GM21360 (cell line): Measurements from ENCODE around the gene RFTN1.

ENCODE experiments used
- ATAC-seq: cut with Tn5 transposase; IDR thresholded peaks from one replicate; pipeline ENCODE4 v1.9.1; 2021; ENCODE audit warnings: mild to moderate bottlenecking, moderate library complexity; ENCODE audit not compliant: unreplicated experiment

The RFTN1 gene

DNA sequence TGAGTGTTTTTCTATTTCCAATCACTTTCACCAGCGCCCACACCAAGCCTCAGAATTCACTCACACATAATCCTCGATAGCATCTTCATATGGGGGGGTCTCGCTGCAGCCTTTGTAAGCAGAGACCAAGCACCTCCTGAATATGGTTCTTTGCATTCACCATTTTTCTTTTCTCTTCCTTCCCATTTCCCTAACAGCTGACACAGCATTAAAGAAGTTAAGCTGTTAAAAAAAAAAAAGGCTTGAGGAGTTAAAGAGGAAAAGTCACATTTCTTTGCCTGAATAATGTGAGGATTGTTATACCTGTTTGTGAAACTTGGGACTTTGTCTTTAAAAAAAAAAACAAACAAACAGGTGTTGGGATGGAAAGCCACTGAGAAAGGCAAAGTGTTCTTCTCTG is 41.6 kb downstream of the RFTN1 start:
- ATAC-seq = no peak

DNA sequence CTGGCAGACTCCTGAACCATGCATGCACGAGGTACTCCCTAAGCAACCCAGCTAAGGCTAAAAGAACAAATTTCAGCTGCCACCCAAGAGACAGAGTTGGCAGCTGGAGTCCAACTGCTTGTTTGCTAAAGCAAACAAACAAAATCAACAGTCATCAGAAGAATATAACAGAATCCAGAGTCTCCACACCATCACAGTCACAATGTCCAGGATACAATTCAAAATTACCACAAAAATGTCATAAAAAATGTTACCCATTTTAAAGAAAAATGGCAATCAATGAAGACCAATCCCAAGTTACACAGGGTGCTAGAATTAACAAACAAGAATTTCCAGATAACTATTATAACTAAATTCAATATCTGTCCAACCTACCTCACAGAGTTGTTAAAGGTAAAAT is 42.9 kb downstream of the RFTN1 start:
- ATAC-seq = no peak

DNA sequence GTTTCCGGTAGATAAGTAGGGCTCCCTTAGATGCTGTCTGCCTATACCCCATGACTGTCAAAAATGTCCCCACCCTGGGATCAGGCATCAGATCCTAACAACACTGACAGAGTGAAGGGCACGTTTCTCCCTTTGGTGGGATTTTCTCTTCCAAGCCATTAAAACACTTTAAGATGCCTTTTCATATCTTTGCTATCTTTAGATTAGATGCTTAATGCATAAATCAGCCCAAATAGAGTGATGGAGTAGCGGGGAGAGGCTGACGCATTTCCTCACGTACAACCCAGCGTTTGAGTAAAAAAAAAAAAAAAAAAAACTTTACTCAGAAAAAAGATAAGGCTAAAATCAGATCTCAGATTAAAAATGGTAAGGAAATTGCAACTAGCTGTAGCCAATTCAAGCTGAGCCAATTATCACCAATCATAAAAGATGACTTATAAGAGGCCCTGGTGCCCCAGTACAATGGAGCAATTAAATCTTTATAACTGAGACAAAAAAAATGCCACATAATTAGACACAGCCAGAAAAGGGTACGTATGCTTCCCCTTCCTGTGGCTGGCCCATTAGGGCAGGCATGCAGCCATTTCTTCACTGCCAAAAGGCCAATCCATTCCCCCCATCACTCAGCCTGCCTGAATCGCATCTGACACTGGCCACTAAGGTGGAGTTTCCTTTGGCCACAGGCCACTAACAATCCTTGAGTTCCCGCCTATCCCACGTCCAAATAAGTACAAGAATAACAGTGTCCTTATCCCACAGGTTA is 45.0 kb downstream of the RFTN1 start:
- ATAC-seq = no peak

DNA sequence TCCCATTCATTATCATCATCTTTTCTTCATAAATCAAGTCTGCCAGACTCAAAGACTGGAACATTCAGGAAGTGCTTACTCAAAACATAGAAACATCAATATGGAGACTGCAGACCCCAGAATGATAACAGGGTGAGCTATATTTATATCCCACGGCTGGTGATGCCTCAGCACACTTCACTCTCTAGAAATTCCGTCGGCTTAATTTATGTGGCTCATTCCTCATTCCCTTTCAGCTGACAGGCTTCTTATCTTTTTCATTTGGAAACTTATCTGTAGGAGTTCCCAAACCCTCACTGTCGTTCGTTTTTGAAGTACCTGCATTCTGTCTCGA is 45.5 kb downstream of the RFTN1 start:
- ATAC-seq = no peak

DNA sequence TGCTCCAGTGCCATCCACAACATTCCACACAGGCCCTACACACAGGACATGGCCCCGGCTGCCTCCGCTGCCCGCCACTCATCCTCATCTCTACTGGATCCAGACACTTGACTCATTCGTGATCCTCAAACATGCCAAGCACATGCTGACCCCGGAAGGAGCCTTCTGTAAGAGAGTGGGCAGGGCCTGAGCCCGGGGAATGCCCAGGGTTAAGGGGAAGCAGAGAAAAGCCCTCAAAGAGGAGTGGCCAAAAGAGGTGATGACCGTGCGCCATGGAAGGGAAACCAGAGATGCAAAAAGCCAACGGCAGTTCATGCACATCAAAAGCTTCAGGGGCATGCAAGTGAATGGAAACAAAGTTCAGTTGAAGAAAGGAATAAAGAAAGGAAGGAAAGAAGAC is 46.1 kb downstream of the RFTN1 start:
- no peak for ATAC-seq

DNA sequence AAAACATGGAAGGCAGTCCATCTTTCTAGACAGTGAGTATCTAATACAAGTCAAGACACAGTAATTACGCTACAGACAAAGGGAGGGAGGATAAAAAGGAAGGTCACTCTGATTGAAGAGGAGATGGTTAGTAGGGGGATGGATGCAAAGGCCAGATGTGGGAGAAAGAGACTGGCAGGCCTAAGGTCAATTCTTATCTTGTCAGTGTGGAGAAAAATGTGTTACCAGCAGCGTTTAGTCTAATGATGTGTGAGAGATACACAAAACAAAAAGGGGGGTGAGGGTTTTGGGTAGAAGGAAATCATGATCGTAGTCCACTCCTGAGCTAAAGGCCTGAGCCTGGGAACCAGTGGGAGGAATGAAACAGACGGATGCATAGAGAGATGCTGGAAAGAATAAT is 46.7 kb downstream of the RFTN1 start:
- ATAC-seq = no peak

DNA sequence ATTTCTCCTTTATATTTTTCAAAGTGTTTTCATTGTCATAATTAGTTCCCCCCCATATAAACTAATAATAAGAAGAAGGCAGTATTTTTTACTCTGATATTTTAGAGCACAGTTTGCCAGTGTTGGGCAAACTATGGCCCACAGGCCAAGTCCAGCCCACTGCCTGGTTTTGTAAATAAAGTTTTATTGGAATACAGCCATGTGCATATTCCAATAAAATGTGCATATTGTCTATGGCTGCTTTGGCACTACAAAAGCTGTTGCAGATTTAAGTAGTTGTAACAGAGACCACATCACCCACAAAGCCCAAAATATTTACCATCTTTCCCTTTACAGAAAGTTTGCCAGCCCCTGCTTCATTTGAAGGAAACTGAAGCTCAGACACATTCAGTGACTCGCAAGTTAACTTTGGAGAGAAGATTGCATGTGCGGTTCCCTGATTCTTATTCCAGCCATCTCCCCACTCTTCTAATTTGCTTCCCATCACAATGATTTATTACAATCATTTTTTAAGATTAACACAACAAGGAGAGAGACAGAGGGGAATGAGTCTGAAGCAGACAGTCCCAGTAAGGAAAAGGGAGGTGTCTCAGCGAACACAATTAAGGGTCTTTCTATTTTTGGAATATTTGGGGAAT is 48.9 kb downstream of the RFTN1 start:
- no peak for ATAC-seq

DNA sequence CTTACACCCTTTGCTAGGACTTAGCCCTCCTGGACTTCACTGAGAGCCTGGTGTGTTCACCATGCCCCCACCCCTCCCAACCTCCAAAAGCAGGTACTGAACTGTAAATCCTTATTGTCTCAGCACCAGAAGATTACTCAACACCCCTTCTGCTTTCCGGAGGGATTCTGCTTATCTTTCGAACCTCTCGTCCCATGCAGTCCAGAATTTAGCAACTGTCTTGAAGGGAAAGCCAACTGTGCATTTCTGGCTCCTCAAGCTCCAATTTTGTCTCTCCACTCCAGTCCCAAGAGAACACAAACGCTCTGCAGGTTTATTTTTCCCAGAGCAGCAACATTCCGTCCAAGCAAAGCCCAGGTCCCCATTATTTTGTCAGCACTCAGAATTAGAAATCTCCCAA is 49.6 kb downstream of the RFTN1 start:
- no peak for ATAC-seq

DNA sequence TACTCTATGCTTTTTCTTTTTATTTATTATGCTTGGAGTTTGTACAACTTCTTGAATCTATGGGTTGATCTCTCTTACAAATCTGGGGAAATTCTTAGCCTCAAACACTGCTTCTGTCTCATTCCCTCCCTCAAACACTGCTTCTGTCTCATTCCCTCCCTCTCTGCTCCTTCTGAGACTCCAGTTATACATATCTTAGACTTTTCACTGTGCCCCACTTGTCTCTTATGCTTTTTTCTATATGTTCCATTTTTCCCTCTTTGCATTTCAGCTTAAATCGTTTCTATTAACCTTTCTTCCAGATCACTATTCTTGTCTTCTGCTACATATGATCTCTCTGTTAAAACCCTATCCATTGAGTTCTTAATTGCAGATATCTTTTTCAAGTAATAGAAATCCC is 50.4 kb downstream of the RFTN1 start:
- no peak for ATAC-seq

DNA sequence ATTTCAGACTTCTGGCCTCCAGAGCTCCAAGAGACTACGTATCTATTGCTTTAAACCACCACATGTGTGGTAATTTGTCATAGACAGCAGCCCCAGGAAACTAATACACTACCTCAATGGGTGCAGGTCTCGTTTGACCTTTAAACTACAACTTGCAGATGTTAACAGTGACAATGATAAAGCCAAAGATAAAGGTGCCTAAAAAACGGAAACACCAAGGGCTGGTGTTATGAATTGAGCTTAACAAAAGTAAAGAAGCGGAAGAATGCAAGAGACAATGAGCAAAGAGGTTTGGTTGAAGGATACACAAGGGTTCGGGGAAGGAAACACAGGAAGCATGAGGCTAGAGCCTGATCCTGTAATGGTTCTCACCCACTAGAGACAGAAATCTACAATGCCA is 50.8 kb downstream of the RFTN1 start:
- no peak for ATAC-seq

DNA sequence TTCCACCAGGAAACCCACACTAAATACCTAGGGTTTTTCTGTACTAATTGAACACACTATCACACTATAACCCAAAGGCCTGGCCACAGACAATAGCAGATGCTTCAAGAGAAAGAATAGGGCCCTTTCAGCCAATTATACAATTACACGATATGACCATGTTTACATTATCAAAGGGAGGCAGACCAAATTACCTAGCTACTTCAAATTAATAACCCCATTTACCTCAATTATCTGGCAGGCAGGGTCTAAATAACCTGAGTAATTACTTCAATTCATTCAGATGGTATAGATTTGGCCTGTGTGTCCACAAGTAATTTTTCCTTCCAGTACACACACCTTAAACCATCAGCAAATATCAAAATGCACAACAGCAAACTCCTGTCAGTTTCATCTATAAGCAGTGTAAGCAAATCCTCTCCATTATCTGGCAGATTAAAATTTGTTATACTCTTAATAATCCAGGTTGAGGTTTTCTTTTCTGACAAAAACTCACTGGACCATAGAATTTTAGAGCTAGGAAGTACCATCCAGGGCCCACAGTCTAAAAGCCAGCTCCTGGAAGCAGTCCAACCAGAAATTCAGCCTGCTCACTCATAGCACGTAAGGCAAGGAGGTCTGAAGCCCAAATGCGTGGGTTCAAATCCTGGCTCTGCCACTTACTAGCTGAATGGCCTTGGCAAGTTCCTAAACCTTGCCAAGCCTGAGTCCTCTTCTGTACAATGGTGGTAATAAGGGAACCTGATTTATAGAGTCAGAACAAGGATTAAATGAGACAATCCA is 51.8 kb downstream of the RFTN1 start:
- ATAC-seq = no peak

DNA sequence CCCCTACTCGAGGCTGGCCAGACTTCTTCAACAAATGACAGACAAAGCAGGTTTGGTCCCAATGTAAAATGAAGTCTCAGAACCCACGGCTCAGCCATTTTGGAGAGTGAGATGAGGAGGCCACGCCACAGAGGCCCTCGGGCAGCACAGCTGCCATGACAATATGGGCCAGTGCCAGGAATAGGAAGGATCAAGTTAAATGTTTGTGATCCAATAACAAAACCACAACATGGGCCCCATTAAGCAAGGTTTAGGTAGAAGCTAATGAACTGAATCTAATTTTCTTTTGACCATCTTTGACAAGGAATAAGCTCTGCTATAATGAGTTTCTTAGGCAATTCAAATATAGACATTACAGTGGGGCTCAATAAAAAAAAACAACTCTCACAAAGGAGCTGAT is 52.6 kb downstream of the RFTN1 start:
- no peak for ATAC-seq

DNA sequence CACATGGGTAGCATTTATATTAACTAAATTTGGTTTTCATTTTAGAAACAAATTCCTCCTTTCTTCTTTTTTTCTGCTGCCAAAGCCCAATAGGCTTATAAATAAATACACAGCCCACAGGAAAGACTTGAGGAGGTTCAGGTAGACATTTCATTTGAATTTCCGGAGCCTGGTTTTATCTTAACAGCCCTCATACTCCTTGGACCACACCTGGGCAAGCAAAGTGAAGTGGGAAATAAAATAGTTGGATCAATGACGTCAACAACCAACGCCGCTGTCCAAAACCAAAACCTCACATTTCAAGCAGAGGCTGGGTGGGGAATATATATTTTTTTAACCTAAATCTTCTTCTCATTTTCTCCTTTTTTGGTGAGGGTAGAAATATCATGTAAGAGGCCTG is 53.2 kb downstream of the RFTN1 start:
- ATAC-seq = no peak

DNA sequence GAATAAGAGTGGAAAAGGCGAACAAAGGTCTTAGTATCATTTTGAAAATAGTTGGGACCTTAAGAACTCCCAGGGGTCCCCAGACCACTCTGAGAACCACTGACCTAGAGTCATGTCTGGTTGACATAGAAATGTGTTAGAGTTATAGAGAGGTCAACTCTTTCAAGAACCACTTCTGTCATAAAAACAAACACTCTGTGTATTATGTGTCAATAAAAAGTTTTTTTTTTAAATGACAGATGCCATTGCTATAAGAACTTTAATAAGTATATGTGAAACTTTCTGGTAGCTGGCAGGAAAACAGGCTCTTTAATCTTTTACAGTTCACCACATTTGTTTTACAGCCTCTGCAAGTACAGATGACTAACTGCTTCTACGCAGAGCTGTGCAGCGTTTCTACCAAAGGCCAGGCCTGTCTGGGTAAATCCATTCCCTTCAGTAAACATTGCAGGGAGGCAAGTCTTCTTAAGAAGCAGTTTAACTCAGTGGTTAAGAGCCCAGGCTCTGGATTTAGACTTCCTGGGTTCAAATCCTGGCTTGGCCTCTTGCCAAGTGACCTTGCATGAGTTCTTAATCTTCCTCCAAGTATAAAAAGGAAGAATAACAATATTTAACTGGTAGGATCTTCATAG is 56.6 kb downstream of the RFTN1 start:
- no peak for ATAC-seq

DNA sequence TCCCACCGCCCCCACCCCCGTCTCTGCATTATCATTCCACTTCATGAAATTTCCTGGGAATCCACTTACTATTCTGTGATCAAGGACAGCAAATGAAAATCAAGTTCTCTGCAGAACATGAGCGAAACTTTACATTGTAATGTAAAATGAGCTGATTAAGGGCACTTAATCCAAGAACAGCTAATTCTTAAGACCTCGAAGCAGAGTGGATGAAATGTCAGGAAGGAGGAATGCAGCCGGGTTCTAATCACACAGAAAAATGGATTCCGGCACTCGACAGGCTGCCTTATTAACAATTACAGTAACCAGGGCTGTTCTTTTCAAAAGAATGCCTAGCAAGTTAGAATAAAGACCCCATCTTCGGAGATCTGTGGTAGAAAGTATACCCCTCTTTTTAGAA is 57.5 kb downstream of the RFTN1 start:
- no peak for ATAC-seq

DNA sequence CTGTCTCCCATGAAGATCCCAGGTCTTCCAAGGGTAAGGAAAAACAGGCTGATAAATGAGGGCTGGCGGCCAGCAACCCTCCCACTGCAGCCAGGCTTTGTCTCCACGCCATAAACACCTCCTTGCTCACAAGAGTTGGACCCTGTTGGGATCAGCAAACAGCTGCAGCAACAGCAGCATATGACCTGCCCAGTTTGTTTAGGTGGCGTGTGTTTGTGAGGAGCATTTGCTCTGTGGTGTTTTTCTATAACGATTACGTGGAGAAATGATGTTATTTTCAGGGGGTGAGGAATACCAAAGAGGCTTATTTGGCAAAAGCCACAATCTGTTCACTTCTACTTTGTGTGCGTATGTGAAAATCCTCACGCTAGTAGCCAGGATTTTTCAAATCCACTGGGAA is 58.5 kb downstream of the RFTN1 start:
- ATAC-seq = no peak

DNA sequence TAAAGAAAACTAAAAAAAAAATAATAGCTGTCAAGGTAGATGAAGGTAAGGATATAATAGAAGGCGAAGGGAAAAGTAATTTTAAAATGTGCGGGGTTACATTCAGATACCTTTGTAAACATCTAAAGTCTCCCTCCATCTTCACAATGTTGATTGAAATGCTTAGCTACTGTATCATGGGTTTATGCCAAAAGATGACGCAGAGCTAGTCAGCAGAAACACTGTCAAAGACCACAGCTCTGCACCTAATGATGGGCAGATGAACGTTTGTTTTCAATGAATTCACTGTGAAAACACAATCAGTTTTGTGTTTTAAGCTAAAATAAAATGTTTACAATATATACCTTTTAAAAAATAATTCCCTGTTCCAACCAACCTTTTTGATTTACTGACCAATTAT is 61.2 kb downstream of the RFTN1 start:
- ATAC-seq = no peak

DNA sequence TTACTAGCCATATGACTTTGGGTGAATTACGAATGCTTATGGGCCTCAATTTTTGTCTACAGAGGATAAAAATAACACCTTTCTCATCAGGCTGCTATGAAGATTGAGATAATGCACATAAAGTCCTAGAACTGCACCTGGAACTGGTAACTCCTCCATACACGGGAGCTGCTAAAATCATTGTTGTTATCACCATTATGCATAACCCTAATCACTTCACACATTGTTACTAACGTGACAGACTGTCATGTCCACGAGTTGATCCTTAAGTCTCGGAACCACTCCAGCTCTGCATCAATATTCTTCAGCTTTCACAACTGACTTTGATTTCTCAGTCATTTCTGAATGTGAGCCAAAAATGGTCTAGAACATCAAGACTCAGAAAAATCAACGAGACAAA is 64.1 kb downstream of the RFTN1 start:
- ATAC-seq = no peak

DNA sequence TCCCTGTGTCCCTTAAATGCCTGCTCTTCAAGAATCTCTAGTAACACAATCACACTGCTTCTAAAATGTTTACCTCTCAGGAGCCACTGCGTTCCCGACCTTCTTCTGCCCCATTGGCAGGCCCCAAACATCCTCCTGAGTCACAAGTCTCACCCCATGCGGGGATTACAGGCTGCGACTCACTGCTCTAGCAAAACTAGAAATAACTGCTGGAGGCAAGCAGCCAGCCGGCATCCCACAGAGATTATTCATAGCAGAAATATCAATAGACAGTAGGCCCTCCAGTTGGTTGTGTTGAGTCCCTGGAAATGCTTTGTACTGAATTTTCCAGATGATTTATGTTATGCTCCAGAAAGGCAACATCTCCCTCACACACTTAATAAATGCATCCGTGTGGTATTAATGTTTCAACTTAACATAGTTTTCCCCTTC is 64.8 kb downstream of the RFTN1 start:
- peak; percentile 44 for ATAC-seq

DNA sequence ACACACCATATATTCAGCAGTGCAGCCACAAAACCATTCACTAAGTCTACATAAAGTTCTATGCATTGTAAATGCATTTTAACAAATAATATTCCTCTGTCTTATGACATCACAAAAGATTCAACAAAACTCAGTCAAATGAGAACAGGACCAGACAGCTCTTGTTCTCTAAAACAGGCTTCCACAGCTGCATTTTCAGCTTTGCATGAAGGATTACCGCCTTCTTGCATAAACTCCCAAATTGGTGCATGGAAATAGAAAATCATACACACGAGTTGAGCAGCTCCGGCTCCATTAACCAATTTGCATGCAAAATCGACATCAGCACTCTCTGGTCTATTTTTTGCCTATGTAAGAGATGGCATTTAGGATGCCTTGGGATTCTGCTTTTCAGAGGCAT is 66.4 kb downstream of the RFTN1 start:
- ATAC-seq = no peak

DNA sequence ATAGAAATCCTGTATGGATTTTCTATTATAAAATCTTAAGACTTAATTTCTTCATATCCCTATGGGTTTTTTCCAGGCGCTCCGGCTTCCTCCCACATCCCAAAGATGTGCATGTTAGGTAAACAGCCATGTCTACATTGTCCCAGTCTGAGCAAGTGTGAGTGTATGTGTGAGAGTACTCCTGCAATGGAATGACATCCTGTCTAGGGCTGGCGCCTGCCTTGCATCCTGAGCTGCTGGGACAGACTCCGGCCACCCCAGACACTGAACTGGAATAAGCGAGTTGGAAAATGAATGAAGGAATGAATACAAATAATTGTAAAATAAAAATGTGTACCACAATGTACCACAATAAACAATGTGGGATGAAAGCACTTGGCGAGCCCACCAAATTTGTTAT is 69.2 kb downstream of the RFTN1 start:
- ATAC-seq = no peak

DNA sequence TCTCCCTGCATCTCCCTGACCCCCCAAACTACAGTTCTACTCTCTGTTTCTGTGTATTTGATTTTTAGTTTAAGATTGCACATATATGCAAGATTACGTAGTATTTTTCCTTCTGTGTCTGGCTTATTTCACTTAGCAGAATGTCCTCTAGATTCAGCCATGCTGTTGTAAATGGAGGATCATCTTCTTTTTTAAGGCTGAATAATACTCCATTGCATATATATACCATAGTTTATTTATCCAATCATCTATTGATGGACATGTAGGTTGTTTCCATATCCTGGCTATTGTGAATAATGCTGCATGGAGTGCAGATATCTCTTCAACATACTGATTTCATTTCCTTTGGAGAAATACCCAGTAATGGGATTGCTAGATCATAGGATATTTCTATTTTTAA is 70.8 kb downstream of the RFTN1 start:
- no peak for ATAC-seq
